ENCODE data around the gene SWAP70.

The SWAP70 gene

GRCh38 chr11:9771071-9771511, 107.2 kb downstream of the SWAP70 start:
- Histone ChIP-seq H3K14ac (ENCODE audit: low read length) (no peak overlapping the region), H3K27me3 (ENCODE audit: insufficient read depth, low read length) (no peaks in the 10 kb centered on the region), H2BK5ac (ENCODE audit: low read depth, low read length, poor library complexity) (no peak overlapping the region), H3K9me3 (ENCODE audit: insufficient read depth, low read depth, low read length) (no peaks in the 10 kb centered on the region), H4K12ac (ENCODE audit: low read depth, low read length) (no peak overlapping the region), H3K4ac (ENCODE audit: low read depth, low read length) (no peak overlapping the region), H3K4me2 (ENCODE audit: low read length) (no peak overlapping the region), H3K23ac (ENCODE audit: low read length) (no peak overlapping the region), H3K9ac (ENCODE audit: low read length) (no peak overlapping the region), H3K36me3 (ENCODE audit: control insufficient read depth in 1 of 2, insufficient read depth in 2 of 2, low read length in 2 of 2) (no peaks in the 10 kb centered on the region), H3K27ac (ENCODE audit: low read depth, low read length) (no peak overlapping the region), H2AFZ (ENCODE audit: insufficient read depth, low read length, poor library complexity) (no peak overlapping the region), H4K91ac (ENCODE audit: low read depth, low read length) (no peak overlapping the region), H3K79me2 (ENCODE audit: control insufficient read depth, insufficient read depth, low read length, poor library complexity) (peaks cover 2% of the 10 kb centered on the region), H3K79me1 (ENCODE audit: low read length) (peaks cover 9% of the 10 kb centered on the region), H2AK5ac (ENCODE audit: low read length) (no peak overlapping the region), H2BK120ac (ENCODE audit: insufficient read depth, low read length, poor library complexity) (no peak overlapping the region), H4K8ac (ENCODE audit: low read depth, low read length) (no peak overlapping the region), H2BK12ac (ENCODE audit: low read length) (no peak overlapping the region), H3K4me1 (ENCODE audit: control insufficient read depth in 1 of 2, insufficient read depth in 2 of 2, low read length in 2 of 2) (peaks cover 8 to 12% of the 10 kb centered on the region in 2 experiments), H3K4me3 (ENCODE audit: low read depth, low read length) (no peak overlapping the region), H3K18ac (ENCODE audit: low read length) (no peak overlapping the region)
- no peak for DNase-seq
- WGBS (ENCODE audit: extremely low coverage, insufficient coverage, insufficient read length): no CpG with 5 or more reads among the region's 1 CpG

GRCh38 chr11:9772218-9772617, 108.3 kb downstream of the SWAP70 start:
- Histone ChIP-seq H2BK120ac (ENCODE audit: insufficient read depth, low read length, poor library complexity) (no peak overlapping the region), H2BK5ac (ENCODE audit: low read depth, low read length, poor library complexity) (no peak overlapping the region), H3K4me3 (ENCODE audit: low read depth, low read length) (no peak overlapping the region), H2AFZ (ENCODE audit: insufficient read depth, low read length, poor library complexity) (no peak overlapping the region), H2BK12ac (ENCODE audit: low read length) (no peak overlapping the region), H3K18ac (ENCODE audit: low read length) (no peak overlapping the region), H3K27me3 (ENCODE audit: insufficient read depth, low read length) (no peaks in the 10 kb centered on the region), H4K8ac (ENCODE audit: low read depth, low read length) (no peak overlapping the region), H4K91ac (ENCODE audit: low read depth, low read length) (no peak overlapping the region), H3K36me3 (ENCODE audit: control insufficient read depth in 1 of 2, insufficient read depth in 2 of 2, low read length in 2 of 2) (no peaks in the 10 kb centered on the region), H3K79me2 (ENCODE audit: control insufficient read depth, insufficient read depth, low read length, poor library complexity) (no peaks in the 10 kb centered on the region), H3K4ac (ENCODE audit: low read depth, low read length) (no peak overlapping the region), H3K4me2 (ENCODE audit: low read length) (no peak overlapping the region), H3K14ac (ENCODE audit: low read length) (no peak overlapping the region), H2AK5ac (ENCODE audit: low read length) (no peak overlapping the region), H3K27ac (ENCODE audit: low read depth, low read length) (no peak overlapping the region), H3K4me1 (ENCODE audit: control insufficient read depth in 1 of 2, insufficient read depth in 2 of 2, low read length in 2 of 2) (peaks cover 0 to 5% of the 10 kb centered on the region in 2 experiments), H3K79me1 (ENCODE audit: low read length) (no peaks in the 10 kb centered on the region), H4K12ac (ENCODE audit: low read depth, low read length) (no peak overlapping the region), H3K23ac (ENCODE audit: low read length) (no peak overlapping the region), H3K9ac (ENCODE audit: low read length) (no peak overlapping the region), H3K9me3 (ENCODE audit: insufficient read depth, low read depth, low read length) (no peaks in the 10 kb centered on the region)
- WGBS (ENCODE audit: extremely low coverage, insufficient coverage, insufficient read length): no CpG with 5 or more reads among the region's 4 CpGs
- DNase-seq: no peak

- peak; percentile 63 to 81 for DNase-seq
- Histone ChIP-seq H3K4me3 (ENCODE audit: low read depth, low read length) (no peak overlapping the region), H3K79me1 (ENCODE audit: low read length) (peaks cover 2% of the 10 kb centered on the region), H4K8ac (ENCODE audit: low read depth, low read length) (no peak overlapping the region), H4K91ac (ENCODE audit: low read depth, low read length) (no peak overlapping the region), H3K14ac (ENCODE audit: low read length) (no peak overlapping the region), H2BK12ac (ENCODE audit: low read length) (no peak overlapping the region), H2BK5ac (ENCODE audit: low read depth, low read length, poor library complexity) (no peak overlapping the region), H2AK5ac (ENCODE audit: low read length) (no peak overlapping the region), H3K79me2 (ENCODE audit: control insufficient read depth, insufficient read depth, low read length, poor library complexity) (no peaks in the 10 kb centered on the region), H3K27me3 (ENCODE audit: insufficient read depth, low read length) (no peaks in the 10 kb centered on the region), H3K4me1 (ENCODE audit: control insufficient read depth in 1 of 2, insufficient read depth in 2 of 2, low read length in 2 of 2) (peaks cover 4 to 9% of the 10 kb centered on the region in 2 experiments), H3K4me2 (ENCODE audit: low read length) (no peak overlapping the region), H3K18ac (ENCODE audit: low read length) (no peak overlapping the region), H3K9me3 (ENCODE audit: insufficient read depth, low read depth, low read length) (no peaks in the 10 kb centered on the region), H3K27ac (ENCODE audit: low read depth, low read length) (no peak overlapping the region), H3K9ac (ENCODE audit: low read length) (no peak overlapping the region), H3K23ac (ENCODE audit: low read length) (no peak overlapping the region), H3K36me3 (ENCODE audit: control insufficient read depth in 1 of 2, insufficient read depth in 2 of 2, low read length in 2 of 2) (no peaks in the 10 kb centered on the region), H2AFZ (ENCODE audit: insufficient read depth, low read length, poor library complexity) (no peak overlapping the region), H4K12ac (ENCODE audit: low read depth, low read length) (no peak overlapping the region), H3K4ac (ENCODE audit: low read depth, low read length) (no peak overlapping the region), H2BK120ac (ENCODE audit: insufficient read depth, low read length, poor library complexity) (no peak overlapping the region)
- no CpG with 5 or more reads among the region's 2 CpGs for WGBS (ENCODE audit: extremely low coverage, insufficient coverage, insufficient read length)
Observed at GRCh38 chr11:9773524-9773923, 109.6 kb downstream of the SWAP70 start.

- H2AFZ ChIP-seq (ENCODE audit: insufficient read depth, low read length, poor library complexity): no peak overlapping the region
- DNase-seq: peak in 1 of 2 donors; percentile 22
- H3K79me2 ChIP-seq (ENCODE audit: control insufficient read depth, insufficient read depth, low read length, poor library complexity): no peaks in the 10 kb centered on the region
- no peak overlapping the region for H3K23ac ChIP-seq (ENCODE audit: low read length)
- no peak overlapping the region for H3K18ac ChIP-seq (ENCODE audit: low read length)
- H3K79me1 ChIP-seq (ENCODE audit: low read length): peaks cover 2% of the 10 kb centered on the region
- no peak overlapping the region for H2BK5ac ChIP-seq (ENCODE audit: low read depth, low read length, poor library complexity)
- no peak overlapping the region for H3K4me3 ChIP-seq (ENCODE audit: low read depth, low read length)
- H4K91ac ChIP-seq (ENCODE audit: low read depth, low read length): no peak overlapping the region
- H4K12ac ChIP-seq (ENCODE audit: low read depth, low read length): no peak overlapping the region
- no peaks in the 10 kb centered on the region for H3K27me3 ChIP-seq (ENCODE audit: insufficient read depth, low read length)
- no peaks in the 10 kb centered on the region for H3K36me3 ChIP-seq (ENCODE audit: control insufficient read depth in 1 of 2, insufficient read depth in 2 of 2, low read length in 2 of 2)
- H3K4me2 ChIP-seq (ENCODE audit: low read length): no peak overlapping the region
- H2BK12ac ChIP-seq (ENCODE audit: low read length): no peak overlapping the region
- no peak overlapping the region for H4K8ac ChIP-seq (ENCODE audit: low read depth, low read length)
- no peak overlapping the region for H3K4ac ChIP-seq (ENCODE audit: low read depth, low read length)
- H3K14ac ChIP-seq (ENCODE audit: low read length): no peak overlapping the region
- H3K27ac ChIP-seq (ENCODE audit: low read depth, low read length): no peak overlapping the region
- H2BK120ac ChIP-seq (ENCODE audit: insufficient read depth, low read length, poor library complexity): no peak overlapping the region
- H3K4me1 ChIP-seq (ENCODE audit: control insufficient read depth in 1 of 2, insufficient read depth in 2 of 2, low read length in 2 of 2): peaks cover 4 to 9% of the 10 kb centered on the region in 2 experiments
- H3K9ac ChIP-seq (ENCODE audit: low read length): no peak overlapping the region
- no peak overlapping the region for H2AK5ac ChIP-seq (ENCODE audit: low read length)
- H3K9me3 ChIP-seq (ENCODE audit: insufficient read depth, low read depth, low read length): no peaks in the 10 kb centered on the region
Observed at GRCh38 chr11:9774109-9774508, 110.2 kb downstream of the SWAP70 start.
